ENCODE data around the gene DUOX2.

Gene DUOX2

GRCh38 chr15:45118131-45118588 is 4.2 kb upstream of the DUOX2 start:
- peak; percentile 93 for DNase-seq

- DNase-seq, result no peak
These were observed 3.5 kb upstream of the DUOX2 start for GRCh38 chr15:45117308-45118130.

DNA sequence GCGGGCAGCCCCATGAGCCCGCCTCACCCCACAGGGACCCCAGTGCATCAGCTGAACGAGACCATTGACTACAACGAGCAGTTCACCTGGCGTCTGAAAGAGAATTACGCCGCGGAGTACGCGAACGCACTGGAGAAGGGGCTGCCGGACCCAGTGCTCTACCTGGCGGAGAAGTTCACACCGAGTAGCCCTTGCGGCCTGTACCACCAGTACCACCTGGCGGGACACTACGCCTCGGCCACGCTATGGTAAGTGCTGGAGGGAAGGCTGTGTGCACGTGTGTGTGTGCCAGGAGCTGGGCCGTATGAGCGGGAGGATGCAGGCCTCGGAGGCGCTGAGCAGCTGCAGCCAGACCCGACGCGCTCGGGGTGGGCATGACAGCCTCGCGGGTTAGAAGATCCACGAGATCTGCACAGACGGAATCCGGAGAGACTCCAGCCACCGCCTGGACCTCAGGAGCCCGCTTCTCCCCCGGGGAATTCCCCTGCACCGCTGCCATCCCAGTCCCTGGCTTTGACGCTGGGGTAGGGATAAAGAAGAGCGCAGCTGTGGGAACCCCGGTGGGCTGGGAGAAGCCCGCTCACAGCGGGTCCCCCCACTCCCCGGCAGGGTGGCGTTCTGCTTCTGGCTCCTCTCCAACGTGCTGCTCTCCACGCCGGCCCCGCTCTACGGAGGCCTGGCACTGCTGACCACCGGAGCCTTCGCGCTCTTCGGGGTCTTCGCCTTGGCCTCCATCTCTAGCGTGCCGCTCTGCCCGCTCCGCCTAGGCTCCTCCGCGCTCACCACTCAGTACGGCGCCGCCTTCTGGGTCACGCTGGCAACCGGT is 2.7 kb upstream of the DUOX2 start:
- DNase-seq, result no peak

- DNase-seq, result no peak
These were observed 2.1 kb upstream of the DUOX2 start for GRCh38 chr15:45116006-45116481.

GRCh38 chr15:45115312-45115820 is 1.4 kb upstream of the DUOX2 start:
- no peak for DNase-seq

GRCh38 chr15:45114751-45115085 is 746 bp upstream of the DUOX2 start:
- no peak for DNase-seq

DNA sequence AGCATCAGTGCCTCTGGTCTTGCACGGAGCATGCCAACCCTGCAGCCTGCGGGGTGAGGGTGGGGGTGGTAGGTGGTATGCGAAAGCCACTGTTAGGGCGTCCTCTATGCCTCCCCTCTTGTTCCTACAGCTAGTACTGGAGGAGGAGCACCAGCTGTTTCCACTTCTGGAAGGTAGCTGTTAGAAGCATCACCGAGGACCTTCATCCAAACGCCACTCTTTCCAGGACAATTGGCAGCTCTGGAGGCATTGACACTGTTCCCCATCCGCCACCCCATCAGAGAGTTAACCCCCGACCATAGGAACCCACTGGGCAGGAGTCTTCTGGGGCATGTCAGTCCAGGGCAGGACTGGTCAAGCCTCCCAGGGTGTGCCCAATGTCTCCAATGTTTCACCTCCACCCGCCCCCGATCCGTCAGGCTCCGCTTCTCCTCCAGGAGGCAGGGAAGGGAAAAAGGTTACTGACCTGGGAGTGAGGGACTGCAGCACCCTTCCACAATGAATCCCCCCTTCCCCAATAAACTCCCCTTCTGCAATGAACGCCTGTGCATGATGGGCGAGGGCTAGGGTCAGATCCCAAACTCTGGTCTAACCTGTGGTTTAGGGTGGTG is 487 bp downstream of the DUOX2 start:
- no peak for DNase-seq

GRCh38 chr15:45112591-45113379 is 1.2 kb downstream of the DUOX2 start:
- DNase-seq, result no peak

DNA sequence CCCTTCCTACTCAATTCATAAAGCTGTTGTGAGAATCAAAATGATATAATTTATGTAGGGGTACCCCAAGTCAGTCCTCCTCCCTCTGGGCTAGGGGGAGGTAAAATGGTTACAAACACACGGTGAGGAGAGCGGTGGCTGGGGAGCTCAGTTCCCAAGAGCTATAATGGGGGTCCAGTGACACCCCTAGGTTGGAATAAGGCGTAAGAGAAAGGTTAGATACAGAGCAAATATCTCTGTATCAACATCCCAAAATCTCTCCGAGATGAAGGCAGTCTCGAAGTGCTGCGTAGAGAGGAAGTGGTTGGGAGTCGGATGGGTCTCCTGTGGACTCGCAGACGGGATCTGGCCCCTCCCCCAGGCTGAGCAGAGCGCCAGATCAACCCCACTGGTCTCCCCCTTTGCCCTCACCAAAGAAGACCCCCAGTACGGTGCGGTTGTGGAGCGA is 1.8 kb downstream of the DUOX2 start:
- DNase-seq, result no peak

- no peak for DNase-seq
These were observed 2.4 kb downstream of the DUOX2 start for GRCh38 chr15:45111390-45112142.

DNA sequence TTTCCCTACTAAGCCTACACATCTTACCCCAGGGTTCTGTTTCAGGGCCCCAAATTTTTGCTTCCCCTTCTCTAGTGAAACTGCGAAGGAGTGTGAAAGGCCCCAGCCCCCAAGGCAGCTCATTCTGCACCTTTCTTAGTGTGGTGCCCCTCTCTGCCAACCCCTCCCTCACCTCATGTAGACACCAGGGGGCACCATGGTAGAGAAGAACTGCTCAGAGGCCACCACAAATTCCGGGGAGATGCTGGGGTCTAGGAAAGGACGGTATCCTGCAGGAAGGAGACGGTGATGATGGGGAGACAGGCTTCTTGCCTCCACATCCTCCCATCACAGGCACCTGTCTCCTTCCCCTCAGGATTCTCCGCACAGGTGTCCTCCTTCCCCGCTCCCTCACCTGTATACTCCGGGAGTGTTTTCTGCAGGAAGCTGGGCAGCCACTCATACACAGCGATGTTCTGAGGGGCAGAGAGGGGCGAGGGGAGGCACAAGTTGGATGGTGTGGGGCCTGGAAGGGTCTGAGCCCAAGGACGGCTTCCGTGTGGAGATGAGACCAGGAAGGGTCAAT is 3.6 kb downstream of the DUOX2 start:
- no peak for DNase-seq

GRCh38 chr15:45107941-45108630 is 5.9 kb downstream of the DUOX2 start:
- DNase-seq, result peak; percentile 49

- DNase-seq, result peak; percentile 47
These were observed 7.8 kb downstream of the DUOX2 start for GRCh38 chr15:45106002-45106790.

- peak; percentile 36 for DNase-seq
These were observed 8.4 kb downstream of the DUOX2 start for GRCh38 chr15:45105586-45105985.

DNA sequence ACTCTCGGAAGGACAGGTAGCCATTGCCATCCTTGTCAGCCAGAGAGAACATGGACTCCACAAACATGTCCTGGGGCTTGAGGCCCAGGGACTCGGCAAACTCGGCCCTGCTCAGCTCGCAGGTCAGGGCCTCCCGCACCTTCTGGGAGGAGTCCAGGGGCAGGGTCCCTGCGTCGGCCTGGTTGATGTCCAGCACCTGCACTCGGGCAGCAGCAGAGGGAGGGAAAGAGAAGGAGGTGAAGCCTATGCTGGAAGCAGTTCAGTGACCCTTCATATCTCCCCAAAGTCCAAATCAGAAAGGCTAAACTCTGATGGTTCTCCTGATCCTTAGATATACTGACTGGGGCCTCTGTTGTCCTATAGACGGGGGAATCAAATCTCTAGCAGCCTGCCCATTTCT is 9.8 kb downstream of the DUOX2 start:
- peak; percentile 36 for DNase-seq

DNA sequence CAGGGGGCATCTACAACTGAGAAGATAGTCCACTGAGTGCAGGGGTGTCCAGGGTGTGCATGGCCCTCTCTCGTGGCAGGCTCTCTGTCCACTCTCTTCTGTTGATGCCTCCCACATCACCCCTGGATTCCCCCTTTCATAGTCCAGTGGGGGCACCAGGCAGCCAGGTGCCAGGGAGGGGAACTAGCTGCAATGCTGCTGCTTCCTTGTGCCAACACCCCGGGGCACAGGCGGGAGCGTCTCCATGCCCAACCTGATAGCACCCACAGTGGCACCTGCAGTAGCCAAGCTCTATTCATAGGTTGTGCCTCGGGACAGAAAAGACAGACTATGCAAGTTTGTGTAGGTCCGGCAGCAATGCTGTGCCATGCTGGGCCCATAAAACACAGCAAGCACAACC is 11.7 kb downstream of the DUOX2 start:
- DNase-seq, result peak; percentile 47

DNA sequence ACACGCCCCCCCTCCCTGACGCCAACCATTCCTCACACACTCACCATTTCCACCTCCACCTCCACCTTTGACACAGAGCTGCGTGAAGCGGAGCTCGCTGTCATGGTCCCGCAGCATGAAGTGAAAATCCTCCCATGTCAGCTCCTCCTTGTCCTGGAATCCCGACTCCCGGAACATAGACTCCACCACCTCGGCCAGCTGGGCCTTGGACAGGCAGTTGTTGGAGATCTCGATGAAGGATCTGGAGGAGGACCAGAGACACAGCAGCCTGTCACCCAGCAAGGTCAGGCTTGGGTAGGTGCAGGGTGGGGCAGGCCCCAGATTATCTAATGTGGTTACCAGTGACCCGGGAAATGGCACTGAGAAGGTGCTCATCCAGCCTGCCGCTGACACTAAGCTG is 12.2 kb downstream of the DUOX2 start:
- peak; percentile 47 for DNase-seq

- peak; percentile 42 for DNase-seq
These were observed 12.9 kb downstream of the DUOX2 start for GRCh38 chr15:45100884-45101625.

Measured in activated effector memory CD4-positive, alpha-beta T cell treated with anti-CD3 and anti-CD28 coated beads, Interleukin-2, amount 50 U/mL, for 16 hours (primary cell).